T47D (cell line): ENCODE results near the gene MAN1C1.
"Not testable (repeated sequence)": the region's sequence is repeated elsewhere in the genome, so short reads cannot be mapped to it uniquely, and the experiment has no call there.

ENCODE experiments used
- DNase-seq, 2 experiments: peaks; one replicate each; pipeline versions ENCODE4 v3.0.0 to v3.0.0-alpha.2; 2011 to 2012; ENCODE audit warnings: low read depth in 1 of 2, low spot score in 1 of 2
- JUND ChIP-seq: IDR thresholded peaks from 2 replicates; pipeline ENCODE4 v1.6.1; 2012; ENCODE audit warnings: low read depth
- in situ Hi-C: cut with HindIII; loops from 2 replicates; pipeline ENCODE4 v1.10.0; 2016; ENCODE audit warnings: low sequenced_read_pairs, low pct_unique_long_range_greater_than_20kb

MAN1C1 gene

DNA sequence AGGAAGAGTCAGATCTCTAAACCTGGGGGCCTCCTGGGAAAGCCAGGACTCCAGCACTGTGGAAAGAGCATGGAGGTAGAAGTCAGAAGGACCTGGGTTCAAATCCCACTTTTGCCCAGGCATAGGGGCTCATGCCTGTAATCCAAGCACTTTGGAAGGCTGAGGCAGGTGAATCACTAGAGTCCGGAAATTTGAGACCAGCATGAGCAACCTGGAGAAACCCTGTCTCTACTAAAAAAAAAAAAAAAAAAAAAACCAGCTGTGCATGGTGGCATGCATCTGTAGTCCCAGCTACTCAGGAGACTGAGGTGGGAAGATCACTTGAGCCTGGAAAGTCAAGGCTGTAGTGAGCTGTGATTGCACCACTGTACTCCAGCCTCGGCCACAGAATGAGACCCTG lies 41.4 kb upstream of the MAN1C1 start:
- TF ChIP-seq JUND = no peak
- in situ Hi-C loops = no loop called here
- no peak for DNase-seq

DNA sequence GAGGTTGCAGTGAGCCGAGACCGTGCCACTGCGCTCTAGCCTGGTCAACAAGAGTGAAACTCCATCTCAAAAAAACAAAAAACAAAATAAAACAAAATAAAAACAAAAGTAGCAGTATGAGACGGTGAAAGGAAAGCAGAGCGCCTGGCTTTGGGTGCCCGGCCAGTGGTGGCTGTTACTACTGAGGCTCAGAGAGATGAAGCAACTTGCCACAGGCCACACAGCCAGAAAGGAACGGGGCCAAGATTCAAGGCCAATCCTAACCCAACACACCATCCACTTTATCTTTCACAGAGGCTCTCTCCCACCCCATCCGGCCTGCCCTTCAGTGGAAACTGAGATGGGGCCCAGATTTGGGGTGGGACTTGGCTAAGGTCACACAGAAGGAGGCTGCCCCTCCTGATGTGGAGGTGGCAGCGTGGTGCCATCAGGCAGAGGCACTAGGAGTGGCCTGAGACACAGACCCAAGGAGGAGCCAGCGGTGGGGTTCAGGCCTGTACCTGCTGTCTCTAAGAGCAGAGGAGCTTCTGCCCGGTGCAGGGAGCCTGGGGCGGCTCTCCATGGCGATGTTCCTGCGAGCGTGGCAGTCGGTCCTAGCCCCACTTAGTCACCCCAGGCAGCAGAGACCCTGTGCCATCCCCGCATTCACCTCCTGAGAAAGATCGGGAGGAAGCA lies 40.0 kb upstream of the MAN1C1 start:
- TF ChIP-seq JUND = no peak
- in situ Hi-C loops = no loop called here
- no peak for DNase-seq

DNA sequence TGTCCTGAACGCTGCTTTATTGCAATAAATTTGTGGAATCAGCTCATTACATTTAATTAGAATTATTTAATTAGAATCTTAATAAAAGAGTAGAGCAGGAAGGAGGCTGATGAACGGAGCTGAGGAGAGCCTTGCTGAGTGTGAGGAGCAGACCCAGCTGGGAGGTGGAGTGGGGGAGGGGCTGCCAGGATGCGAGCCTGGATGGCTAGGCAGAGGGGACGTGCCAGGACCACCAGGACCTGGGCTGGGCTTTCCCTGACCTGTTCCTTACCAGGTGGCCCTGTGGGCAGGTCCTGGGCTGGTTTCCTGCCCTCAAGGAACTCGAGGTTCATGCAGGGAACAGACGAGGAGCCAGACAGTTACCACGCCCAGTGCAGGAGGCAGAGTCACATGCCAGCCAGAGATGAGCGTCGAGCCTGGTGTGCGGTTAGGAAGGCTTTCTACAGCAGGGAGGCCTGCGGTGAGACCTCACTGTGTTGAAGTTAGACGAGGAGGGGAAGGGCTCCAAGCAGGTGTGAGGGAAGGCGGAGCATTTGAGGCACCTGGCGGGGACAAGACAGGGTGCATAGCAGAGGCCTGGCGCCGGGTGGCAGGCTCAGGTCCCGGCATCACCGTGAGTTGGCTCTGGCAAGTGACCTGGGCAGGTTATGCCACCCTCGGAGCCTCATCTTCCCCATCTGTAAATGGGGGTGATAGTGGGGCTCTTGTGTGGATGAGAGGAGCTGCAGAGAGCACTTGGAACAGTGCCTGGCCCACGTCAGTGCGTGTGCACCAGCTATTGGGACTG lies 39.3 kb upstream of the MAN1C1 start:
- TF ChIP-seq JUND = no peak
- DNase-seq = no peak
- in situ Hi-C loops = no loop called here

DNA sequence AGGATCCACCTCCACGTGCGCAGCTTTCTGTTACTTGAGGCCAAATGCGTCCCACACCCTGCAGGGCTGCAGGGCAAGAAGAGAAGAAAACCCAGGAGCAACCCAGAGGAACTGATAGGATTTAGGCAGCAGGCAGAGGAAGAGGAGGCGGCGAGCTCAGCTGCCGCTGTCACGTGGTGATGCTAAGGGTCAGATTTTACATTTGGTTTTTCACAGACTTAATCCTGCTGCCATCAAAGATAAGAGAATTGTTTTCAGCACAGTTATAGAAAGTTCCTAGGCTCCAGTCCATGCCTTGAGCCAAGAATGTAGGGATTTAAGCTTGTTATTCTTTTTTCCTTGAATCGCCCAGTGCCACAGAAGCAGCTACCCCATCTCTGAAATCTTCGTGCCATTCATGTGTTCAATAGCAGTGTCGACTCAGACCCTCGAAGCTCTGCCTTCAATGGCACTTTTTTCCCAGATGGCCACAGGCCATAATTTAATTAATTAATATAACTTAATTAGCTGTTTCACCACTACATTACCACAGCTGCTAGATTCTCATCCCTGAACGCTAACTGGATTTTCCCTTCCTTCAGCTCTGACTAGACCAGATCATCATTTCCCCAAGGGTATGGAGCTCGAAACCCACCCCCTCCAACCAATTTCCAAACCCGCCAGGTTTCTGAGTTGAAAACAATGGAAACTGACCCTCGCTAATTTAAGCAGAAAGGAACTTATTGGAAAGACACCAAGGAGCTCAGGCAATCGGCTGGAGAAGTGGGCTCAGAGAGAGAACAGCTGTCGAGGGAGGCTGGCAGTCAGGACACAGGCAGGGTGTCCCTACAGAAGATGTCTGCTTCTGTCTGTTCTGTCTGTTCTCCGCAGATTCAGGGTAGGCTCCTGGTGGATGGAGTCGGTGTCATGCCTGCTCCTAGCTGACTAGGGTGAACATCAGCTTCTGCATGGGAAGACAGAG lies 37.0 kb upstream of the MAN1C1 start:
- in situ Hi-C loops = no loop called here

DNA sequence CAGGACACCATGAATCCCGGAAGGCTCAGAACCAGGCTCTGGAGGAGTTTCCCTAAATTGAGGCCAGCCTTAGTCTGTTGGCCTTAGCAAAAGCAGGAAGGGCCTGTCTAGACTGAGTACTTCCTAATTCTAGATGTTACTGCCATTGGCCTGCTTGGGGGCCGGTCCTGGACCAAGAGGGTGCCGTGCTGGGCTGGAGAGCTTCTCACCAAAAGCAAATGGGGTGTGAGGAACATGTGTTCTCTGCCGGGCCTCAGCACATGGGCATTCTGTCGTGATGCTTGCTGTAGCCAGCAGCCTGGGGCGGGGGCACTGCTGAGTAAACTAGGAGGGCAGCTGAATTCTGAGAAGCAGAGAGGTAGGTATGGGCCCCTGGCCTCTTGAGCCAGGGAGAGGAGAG lies 35.7 kb upstream of the MAN1C1 start:
- no peak for TF ChIP-seq JUND
- DNase-seq = no peak
- in situ Hi-C loops = no loop called here

More for the DNA sequence above, 37.0 kb upstream of the MAN1C1 start:
- no peak for TF ChIP-seq JUND
- DNase-seq = no peak

DNA sequence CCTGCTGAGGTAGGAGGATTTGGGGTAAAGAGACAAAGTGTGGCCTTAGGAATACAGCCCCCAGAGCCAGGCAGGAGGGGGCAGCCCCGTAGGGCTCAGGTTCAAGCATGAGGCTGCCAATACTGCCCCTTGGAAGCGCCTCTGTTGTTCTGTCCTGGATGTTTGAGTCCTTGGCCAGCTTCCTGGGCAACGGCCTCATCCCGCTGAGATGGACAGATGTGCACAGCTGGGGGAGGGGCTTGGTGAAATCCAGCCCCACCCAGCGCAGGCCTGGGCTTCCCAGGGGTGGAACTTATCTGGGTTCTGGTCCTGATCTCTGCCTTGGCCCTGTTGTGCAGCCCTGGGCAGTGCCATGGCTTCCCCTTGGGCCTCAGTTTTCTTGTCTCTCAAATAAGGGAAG lies 34.8 kb upstream of the MAN1C1 start:
- no peak for TF ChIP-seq JUND
- DNase-seq = no peak
- in situ Hi-C loops = no loop called here

DNA sequence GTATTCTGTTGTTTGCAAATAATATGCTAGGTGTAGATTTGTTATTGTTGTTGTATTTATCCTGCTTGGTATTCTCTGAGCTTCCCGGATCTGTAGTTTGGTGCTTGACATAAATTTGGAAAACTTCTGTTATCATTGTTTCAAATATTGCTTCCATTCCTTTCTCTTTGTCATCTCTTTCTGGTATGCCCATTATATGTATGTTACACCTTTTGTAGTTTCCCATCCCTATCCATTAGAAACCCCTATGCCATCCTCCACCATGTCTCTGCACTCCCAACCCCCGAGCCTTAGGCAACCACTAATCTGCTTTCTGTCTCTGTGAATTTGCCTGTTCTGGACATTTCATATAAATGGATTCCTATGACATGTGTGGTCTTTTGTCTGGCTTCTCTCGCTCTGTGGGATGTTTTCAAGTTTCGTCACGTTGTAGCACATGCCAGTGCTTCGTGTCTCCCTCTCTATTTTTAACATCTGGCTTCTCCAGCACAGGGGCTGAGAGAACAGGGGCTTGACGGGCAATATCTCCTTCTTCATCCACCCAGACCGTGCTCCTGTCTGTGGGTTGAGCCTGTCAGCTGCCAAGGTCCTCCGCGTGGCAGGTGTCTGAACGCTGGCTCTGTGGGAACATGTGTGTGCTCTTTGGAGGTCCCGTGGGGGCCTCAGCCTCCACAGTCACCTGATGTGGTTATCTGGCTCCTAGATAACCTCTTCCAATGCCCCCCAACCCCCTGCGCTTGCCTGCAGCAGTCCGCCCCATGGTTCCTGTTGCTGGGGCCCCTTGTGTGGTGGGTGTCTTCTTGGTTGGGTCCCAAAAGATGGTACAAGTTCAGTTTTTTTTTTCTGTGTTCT lies 32.8 kb upstream of the MAN1C1 start:
- TF ChIP-seq JUND = no peak
- no peak for DNase-seq
- in situ Hi-C loops = no loop called here

DNA sequence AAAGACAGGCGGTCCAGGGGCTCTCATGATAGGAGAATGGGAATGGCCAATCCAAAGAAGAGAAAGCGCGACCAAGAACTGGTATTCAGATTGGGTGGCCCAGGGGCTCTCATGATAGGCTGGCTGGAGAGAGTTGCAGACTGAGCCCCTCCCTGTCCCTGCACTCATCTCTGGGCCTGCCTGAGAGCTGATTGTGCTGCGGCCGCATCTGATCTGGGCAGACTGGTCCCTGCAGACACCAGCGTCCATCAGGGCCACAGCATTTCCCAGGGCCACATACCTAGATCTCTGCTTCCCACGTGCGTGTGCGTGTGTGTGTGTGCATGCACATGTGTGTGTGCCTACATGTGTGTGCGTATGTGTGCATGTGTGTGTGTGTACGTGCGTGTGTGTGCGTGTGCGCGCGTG lies 30.4 kb upstream of the MAN1C1 start:
- no peak for TF ChIP-seq JUND
- in situ Hi-C loops = no loop called here
- DNase-seq = no peak

DNA sequence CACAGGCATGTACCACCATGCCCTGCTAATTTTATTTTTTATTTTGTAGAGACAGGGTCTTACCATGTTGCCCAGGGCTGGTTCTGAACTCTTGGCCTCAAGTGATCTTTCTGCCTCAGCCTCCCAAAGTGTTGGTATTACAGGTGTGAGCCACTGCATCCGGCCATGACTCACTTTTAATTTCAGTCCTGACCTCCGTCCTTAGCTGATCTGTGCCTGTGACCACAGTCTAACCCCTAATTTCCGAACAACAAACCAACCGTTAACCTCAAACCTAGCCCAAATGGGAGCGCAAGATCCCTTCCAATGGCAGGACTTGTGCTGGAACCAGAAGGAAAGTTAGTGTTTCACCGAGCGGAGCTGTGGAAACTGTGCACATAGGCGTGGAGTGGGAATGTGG lies 29.3 kb upstream of the MAN1C1 start:
- in situ Hi-C loops = no loop called here
- no peak for TF ChIP-seq JUND
- no peak for DNase-seq

DNA sequence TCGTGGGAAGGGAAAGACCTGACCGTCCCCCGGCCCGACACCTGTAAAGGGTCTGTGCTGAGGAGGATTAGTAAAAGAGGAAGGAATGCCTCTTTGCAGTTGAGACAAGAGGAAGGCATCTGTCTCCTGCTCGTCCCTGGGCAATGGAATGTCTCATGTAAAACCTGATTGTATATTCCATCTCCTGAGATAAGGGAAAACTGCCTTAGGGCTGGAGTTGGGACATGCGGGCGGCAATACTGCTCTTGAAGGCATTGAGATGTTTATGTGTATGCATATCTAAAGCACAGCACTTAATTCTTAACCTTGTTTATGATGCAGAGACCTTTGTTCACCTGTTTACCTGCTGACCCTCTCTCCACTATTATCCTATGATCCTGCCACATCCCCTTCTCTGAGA lies 28.4 kb upstream of the MAN1C1 start:
- DNase-seq, in situ Hi-C loops: not testable (repeated sequence)

DNA sequence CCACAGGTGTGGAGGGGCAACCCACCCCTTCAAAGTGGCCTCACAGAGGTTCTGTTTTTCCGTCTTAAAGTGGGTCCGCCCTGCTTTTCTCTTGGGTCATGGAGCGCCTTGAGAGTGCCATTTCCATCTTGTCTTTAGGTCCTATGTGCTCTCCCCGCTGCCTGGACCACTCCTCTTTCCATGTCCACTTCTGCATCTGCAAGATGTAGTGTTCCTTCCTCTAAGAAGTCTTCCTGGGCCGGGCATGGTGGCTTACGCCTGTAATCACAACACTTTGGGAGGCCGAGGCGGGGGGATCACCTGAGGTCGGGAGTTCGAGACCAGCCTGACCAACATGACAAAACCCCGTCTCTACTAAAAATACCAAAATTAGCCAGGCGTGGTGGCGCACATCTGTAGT lies 27.8 kb upstream of the MAN1C1 start:
- in situ Hi-C loops, DNase-seq: not testable (repeated sequence)

DNA sequence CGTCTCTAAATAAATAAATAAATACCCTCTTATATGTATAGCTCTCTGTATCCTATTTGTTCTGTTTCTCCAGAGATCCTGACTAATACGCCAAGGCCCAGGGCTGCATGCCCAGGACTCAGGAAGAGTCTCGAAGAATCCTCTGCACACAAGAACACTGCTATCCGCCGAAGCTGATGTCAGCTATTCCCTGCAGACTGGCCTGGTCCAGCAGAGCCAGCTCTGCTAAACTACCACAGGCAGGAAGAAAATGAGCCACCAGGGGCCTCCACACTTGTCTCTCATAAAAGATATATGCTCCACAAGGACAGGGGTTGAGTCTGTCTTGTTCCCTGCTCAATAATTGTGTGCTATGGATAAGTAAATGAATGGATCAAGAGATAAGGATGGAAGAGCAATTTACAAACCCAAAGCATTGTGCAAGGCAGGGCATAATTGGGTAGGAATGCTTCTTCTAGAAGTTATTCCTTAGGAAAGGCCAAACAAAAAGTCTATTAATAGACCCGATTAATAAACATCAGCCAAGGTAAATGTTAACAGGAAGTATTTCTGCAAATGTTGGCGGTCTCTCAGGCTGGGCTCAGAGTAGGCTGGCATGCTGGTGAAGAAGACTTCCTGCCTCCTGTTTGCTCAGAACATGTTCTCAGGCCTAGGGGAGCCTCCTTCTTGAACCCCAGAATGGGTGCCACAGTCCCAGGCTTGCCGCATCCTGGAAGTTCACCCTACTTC lies 26.3 kb upstream of the MAN1C1 start:
- no peak for TF ChIP-seq JUND
- DNase-seq = peak in 1 of 2 experiments; percentile 33
- in situ Hi-C loops = no loop called here
